Stimulated activated CD4-positive, alpha-beta T cell treated with anti-CD3 and anti-CD28 coated beads, Interleukin-15, amount 100 ng/mL, for 48 hours (primary cell): ENCODE measurements around the gene LAMB3.

Experiments
- DNase-seq, 2 donors: peaks; one replicate each; pipeline ENCODE4 v3.0.0-alpha.2; 2020; ENCODE audit warnings: low read depth in 2 of 2

Gene LAMB3

GRCh38 chr1:209633335-209633997 is 18.8 kb downstream of the LAMB3 start:
- no peak for DNase-seq

- no peak for DNase-seq
Observed at GRCh38 chr1:209630383-209631225, 21.6 kb downstream of the LAMB3 start.

DNA sequence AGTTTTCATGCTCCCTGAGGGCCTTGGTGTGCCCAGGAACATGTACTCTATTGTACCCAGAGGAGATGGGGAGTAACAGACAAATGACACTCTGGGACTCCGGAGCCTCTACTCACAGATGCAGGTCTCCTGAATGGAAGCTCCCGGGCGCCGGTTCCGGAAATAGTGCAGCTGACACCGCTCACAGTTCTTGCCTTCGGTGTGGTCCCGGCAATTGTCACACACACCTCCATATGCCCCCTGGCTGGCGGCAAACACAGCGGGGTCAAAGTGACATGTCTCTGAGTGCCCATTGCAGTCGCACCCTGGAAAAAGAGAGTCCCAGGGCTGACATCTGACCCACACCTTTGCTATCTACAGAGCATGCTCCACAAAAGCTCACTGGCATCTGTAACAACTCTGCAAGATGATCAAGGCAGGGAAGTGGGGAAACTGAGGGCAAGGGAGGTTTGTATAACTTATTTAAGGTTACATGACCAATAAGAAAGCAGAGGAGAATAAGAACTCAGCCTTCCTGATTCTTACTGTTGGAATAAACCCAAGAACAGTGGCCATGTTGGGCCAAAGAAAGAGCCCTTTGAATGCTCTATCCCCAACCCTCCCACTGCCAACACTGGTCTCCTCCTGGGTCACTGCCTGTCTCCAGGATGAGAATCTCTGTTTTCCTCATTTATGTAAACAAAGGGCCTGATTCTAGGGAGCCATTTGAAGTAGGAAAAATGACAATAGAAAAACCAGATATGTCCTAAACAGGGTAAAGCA is 22.4 kb downstream of the LAMB3 start:
- DNase-seq, result no peak

- no peak for DNase-seq
Observed at GRCh38 chr1:209628618-209629299, 23.5 kb downstream of the LAMB3 start.

- peak; percentile 55 to 78 for DNase-seq
Observed at GRCh38 chr1:209627732-209628196, 24.5 kb downstream of the LAMB3 start.

DNA sequence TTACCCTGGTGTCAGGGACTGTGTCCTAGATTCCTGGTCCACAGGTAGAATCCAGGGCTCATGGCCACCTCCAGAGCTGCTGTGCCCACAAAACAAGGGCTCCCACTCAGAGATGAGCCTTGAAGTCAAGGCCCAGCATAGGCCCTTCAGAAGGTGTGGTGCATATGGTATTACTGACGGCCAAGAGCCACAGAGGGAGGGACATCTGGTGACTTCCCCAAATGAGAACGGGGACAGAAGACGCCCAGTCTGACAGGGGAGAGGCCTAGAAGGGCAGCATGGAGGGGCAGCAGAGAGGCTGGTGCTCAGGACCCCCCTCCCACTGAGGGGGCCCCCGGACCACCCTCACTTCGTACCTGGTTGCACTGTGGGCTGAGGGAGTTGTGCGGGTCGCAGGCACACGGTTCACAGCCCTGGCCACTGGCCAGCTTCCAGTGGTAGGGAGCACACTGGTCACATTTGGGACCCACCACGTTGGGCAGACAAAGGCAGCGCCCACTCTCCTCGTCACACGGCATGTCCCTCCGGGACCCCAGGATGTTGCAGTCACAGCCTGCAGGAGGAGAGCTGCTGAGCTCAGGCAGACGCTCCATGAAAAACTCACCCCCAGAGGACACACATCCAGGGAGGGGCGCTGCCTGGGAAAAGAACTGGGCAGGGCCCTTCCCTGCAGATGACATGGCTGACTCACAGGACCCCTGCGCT is 25.0 kb downstream of the LAMB3 start:
- DNase-seq, result no peak

DNA sequence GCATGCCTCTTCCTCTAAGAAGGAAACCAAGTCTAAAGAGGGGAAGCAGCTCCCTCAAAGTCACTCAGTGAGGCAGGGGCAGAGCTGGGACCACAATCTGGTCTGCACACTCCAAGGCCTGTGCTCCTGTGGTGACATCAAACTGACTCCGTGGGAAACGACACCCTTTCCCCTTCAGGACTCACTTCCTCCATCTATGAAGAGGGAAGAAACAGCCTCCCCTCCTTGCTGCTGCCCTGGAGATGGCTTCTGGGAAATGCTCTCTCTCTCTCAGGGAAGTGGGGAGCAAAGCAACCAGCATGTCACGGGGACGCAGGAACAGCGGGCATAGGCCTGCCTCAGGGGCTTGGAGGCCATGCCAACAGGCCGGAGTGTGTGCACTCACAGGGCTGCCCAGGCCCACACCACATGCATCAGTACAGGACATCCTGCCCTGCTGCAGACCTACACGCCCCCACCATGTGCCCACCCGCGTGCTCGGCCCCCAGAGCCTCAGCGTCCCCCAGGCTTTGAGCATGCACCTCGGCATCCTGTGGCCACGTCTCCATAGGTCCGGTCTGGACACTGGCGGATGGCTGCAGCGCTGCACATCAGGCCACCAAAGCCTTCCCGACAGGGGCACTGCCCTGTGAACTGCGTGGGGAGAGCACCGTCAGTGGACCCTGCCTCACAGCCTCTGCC is 25.7 kb downstream of the LAMB3 start:
- DNase-seq, result no peak

DNA sequence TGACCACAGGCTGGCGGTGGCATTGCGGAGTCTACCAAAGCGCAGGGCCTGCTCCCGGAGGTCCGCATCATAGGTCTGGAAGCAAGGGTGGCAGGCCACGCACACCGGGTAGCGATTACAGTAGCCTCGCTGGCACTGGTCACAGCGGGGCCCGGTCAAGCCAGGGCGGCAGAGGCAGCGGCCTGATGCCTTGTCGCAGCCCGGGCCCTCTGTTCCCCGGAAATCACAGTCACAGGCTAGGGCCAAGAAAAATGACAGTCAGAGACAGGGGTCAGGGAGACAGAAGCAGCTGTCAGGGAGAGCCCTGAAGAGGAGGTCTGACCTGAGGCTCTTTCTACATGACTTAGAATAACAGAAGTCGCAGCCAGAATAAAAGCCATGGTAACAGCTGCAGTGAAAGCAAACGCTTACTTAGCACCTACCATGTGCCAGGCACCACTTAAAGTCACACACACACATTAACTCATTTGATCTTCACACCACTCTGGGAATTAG is 26.4 kb downstream of the LAMB3 start:
- DNase-seq, result no peak

- DNase-seq, result no peak
Observed at GRCh38 chr1:209624558-209625549, 27.4 kb downstream of the LAMB3 start.

GRCh38 chr1:209622841-209623829 is 29.1 kb downstream of the LAMB3 start:
- no peak for DNase-seq

GRCh38 chr1:209621741-209622655 is 30.2 kb downstream of the LAMB3 start:
- no peak for DNase-seq

GRCh38 chr1:209621286-209621685 is 30.9 kb downstream of the LAMB3 start:
- no peak for DNase-seq

DNA sequence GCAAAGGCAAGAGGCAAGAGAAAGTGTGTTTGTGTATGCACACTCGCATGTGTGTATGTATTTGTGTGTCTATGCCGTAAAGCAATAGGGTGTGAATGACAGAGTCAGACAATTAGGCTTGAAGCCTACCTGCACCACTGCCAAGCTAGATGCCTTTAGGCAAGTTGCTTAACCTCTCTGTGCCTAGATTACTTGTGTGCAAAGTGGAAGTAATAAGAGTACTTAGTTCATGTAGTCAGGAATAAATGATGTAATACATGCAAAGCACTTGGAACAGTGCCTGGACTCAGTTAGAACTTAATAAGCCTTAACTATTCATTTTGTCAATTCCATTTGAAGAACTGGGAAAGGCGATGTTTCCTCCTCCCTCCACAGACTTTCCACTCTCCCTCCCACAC is 31.7 kb downstream of the LAMB3 start:
- DNase-seq, result no peak

DNA sequence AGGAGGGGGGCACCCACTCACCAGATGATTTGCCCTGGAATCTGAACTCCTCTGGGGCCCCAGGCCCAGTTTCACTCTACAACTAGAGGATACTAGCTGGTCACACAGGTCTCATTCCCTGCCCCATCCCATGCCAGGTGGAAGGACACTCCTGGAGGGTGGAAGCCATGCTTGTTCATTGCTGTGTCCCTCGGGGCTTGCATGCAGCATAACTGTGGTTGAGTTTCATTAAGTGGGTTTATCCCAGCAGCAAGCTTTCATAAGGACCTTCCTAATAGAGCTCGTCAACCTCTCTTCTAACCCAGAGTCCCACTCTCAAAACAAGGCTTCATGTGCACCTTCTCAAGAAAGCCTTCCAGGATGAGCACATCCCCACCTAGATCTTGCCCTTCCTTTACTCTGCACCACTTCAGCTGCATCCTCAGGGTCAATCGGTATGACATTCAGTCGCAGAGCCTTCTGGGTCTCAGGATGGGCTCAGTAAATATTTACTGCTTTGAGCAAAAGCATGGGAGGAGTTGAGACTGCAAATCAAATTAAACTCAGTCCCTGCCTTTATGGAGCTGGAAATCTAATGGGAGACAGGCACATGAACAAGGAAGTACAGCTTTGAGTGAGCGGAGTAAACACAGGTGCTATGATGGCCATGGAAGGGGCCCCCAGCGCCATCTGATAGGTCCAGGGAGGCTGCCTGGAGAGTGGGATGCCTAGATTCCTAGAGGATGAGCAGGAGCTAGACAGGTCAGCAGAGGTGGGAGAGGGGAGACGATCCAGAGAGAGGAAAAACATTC is 32.3 kb downstream of the LAMB3 start:
- DNase-seq, result no peak

DNA sequence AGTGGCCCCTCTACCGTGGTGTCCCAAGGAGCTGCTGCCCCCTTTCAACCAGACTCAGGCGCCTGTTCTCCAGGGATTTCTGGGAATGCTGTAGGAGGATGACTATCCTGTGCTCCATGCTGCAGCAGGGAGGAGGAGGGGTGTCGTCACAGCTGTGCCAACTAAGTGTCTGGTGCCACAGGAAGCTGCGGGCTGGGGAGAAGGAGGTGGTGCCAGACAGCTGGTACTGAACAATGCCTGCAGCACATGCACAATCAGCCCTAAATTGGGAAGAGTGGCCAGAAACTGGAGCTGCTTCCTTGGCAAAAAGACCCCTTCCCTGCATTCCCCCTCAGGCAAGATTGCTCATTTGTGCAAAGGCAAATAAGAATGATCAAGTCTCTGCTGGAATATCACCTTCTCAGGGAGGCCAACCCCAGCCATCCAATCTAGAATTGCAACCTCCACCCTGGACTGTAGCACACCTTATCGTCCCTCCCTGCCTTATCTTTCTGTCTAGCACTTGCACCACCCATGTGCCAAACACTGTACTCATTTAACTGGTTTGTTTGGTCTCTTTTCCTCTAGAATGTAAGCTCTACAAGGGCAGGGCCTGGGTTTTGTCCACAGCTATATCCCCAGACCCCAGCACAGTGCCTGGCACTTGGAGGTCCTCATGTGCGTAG is 33.3 kb downstream of the LAMB3 start:
- DNase-seq, result no peak
